HG02970 (cell line): Measurements from ENCODE around the gene YBX1.
A peak's percentile ranks its signal among the peaks of the same experiment; 100 is the strongest.

Experiments
- ATAC-seq: cut with Tn5 transposase; IDR thresholded peaks from one replicate; pipeline ENCODE4 v1.9.1; 2021; ENCODE audit warnings: mild to moderate bottlenecking, moderate library complexity, moderate number of reproducible peaks; ENCODE audit not compliant: unreplicated experiment, low FRiP score

YBX1 gene

DNA sequence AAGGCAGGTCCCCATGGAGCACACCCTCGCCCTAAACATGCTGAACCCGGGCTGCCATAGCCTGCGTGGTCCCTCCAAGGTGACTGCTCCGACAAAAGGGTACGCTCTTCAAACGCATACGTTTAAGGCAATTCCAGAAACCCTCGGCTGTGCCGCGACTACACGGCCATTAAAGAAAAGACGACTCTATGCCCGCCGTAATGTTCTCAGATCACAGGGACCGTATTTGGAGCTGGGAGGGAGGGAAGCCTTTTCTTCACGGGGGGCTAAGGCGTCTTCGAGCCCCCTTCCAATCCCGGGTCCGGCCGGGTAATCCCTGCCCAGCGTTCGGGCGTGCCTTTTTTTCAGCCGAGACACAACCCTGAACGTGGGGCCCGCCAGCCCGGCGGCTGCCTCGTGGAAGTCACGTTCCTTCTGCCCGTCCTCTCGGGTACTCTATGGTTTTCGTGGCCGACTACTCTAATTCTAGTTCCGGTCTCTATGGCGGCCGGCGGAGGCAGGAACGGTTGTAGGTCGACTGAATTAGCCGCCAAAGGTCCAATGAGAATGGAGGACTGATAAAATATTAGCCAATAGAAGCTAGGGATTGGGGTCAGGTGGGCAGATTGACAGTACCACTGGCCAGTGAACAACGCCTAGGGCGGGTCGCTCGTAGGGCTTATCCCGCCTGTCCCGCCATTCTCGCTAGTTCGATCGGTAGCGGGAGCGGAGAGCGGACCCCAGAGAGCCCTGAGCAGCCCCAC lies at the start of gene YBX1:
YBX1 (plus strand) TSS at position 678 of the 743 bp plus-strand sequence. CDS start 148 bp downstream, outside the sequence.
- ATAC-seq: peak; percentile 84

- ATAC-seq: no peak
These were observed 43.1 kb upstream of the YBX1 start for GRCh38 chr1:42639116-42639515.

GRCh38 chr1:42646056-42646455 lies 36.2 kb upstream of the YBX1 start:
- no peak for ATAC-seq

DNA sequence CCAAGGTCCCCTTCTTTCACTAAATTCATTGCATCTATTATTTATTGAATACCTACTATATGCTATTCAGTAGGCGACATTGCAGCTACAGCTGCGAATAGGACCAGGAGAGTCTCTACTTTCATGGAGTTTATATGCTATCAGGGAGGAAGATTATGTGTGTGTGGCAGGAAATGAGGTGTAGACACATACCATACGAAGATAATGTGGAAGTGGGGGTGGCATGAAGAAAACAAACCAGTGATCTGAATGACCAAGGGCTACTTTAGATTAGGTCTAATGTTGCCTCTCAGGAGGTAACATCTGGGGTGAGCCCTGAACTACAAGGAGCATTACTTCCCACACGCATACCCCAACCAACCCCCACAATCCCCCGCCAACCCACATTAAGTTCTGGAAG lies 25.0 kb upstream of the YBX1 start:
- no peak for ATAC-seq

GRCh38 chr1:42657981-42658876 lies 24.0 kb upstream of the YBX1 start, which contains the start of gene PPIH:
TSS of gene PPIH (plus strand) at chr1:42658423. CDS start at chr1:42658447, 24 bp downstream.
- peak; percentile 92 for ATAC-seq

- ATAC-seq: no peak
These were observed 23.3 kb upstream of the YBX1 start for GRCh38 chr1:42658877-42659337.

DNA sequence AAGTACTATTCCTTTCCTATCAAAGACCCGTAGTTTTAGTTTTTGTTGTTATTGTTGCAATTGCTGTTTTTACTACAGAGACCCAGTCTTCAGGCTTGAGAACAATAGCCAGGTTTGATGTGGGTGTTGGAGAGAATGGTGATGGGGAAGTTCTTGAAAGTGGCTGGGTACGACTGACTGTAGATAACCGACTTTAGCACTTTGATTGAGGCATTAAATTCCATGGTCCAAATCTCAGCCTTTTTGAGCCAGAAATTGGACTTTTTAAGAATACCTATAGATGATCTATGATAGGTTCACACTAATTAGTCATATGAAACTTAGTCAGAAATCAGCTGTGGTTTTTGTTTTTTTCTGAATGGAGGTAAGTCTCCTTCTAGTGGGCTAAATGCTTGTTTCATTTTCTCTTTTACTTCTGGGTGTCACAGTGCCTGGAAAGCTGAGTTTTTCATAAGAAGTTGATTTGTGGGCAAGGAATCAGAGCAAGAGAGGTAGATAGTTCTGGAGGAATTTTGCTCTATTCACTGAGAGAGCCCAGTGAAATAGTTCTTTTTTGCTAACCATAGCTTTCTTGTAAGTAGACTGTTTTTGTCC lies 21.2 kb upstream of the YBX1 start:
- ATAC-seq: no peak

GRCh38 chr1:42669936-42670335 lies 12.3 kb upstream of the YBX1 start:
- no peak for ATAC-seq

DNA sequence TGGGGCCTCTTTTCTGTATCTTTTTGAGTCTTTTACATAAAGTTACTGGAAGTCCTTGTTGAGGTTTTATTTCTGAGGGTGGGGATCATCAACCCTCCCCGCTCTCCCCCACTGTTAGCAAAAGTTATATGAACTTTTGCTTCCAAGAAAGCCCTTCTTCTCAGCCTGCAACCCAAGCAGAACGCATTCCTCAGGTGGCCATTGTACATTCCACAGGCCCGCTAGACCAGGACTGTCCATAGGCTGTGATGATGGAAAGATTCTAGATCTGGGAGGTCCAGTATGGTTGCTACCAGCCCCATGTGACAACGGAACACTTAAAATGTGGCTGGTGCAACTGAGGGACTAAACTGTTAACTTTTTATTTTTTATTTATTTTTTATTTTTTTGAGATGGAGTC lies 11.8 kb upstream of the YBX1 start:
- no peak for ATAC-seq

DNA sequence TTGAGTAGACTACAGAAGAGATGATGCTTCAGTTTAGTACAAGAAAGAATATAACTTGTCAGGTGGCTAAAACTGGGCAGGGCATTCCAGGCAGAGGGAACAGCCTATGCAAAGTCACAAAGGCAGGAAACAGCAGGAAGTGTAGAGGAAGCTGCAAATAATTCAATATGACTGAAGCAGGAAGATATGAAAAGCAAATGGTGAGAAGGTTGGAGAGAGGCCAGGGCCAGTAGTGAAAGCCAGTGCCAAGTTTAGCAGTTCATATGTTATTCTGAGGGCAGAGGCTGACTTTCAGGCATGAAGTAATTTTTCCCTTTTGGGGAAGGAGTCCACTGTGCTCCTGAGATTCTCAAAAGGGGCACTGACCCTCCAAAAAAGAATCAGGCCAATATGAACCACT lies 8.0 kb upstream of the YBX1 start:
- ATAC-seq: no peak

- ATAC-seq: no peak
These were observed 7.5 kb upstream of the YBX1 start for GRCh38 chr1:42674682-42675081.

GRCh38 chr1:42675467-42675866 lies 6.8 kb upstream of the YBX1 start:
- no peak for ATAC-seq

GRCh38 chr1:42676534-42677087 lies 5.6 kb upstream of the YBX1 start:
- ATAC-seq: no peak

DNA sequence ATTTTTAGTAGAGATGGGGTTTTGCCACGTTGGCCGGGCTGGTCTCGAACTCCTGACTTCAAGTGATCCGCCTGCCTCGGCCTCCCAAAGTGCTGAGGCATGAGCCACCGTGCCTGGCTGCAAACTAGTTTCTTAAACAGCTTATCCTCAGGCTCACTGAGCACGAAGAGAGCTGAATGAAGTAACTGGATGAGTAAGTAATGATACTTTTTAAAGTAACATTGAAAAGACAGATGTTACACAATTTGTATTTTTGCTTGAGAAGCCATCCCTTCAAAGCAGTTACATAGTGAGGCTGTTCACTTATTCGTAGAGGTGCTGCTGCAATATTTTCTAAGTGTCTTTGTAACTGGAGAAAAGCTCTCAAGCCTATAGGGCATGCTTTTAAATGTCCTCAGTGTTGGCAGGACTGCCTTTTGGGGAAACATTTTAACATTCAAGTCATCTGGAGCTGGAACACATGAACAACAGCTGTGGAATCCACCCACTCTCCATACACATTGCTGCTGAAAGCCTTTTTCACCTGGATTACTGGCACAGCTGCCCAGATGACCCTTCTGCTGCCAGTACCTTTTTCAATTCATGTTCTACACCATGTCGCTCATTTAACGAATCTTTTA lies 2.7 kb upstream of the YBX1 start:
- ATAC-seq: no peak

DNA sequence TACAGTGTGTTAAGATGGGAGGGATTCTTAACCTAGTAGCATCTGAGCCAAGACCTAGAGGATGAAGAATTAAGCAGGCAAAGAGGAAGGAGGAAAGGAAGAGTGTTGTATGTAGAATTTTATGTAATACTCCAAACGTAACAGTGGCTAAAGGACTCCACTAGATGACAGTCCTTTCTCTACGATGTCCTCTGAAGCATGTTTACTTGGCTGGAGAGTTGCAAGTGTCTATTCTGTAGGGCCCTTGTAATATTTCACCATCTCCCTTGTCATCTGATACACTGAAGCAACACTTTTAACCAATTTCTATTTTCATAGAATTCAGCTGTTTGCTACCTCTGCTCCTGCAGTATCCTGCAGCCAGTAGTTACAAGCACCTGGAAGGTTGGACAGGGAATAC lies 2.2 kb upstream of the YBX1 start:
- ATAC-seq: no peak

- ATAC-seq: no peak
These were observed 1.1 kb upstream of the YBX1 start for GRCh38 chr1:42680921-42681683.

DNA sequence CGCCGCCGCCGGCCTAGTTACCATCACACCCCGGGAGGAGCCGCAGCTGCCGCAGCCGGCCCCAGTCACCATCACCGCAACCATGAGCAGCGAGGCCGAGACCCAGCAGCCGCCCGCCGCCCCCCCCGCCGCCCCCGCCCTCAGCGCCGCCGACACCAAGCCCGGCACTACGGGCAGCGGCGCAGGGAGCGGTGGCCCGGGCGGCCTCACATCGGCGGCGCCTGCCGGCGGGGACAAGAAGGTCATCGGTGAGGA lies 193 bp downstream of the YBX1 start:
- ATAC-seq: peak; percentile 26

GRCh38 chr1:42682739-42683531 lies 717 bp downstream of the YBX1 start:
- ATAC-seq: peak; percentile 37

DNA sequence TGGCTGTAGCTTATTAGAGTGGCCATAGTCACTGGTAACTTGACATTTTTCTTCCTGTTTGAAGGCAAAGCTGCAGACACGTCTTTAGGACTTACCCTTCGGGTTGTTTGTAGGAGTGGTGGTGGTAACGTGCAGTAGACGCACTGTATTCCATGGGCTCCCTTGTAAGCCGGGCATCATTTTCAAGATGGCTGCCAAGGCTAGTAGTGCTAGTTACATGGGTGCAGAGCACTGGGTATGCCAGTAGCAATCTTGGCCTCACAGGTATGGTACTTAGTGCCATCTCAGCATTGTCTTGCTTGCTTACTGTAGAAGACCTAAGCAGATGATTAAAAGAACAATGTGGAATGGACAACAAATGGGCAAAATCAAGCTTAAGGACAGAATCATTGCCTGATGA lies 1.9 kb downstream of the YBX1 start:
- no peak for ATAC-seq
